GM19193 (cell line): ENCODE measurements around the gene KLK15.

Experiments used
- POLR2A ChIP-seq: IDR thresholded peaks from 4 replicates; pipeline ENCODE4 v1.6.1; 2011; ENCODE audit not compliant: insufficient read depth, insufficient read length; ENCODE audit errors: extremely low read depth

Gene KLK15

GRCh38 chr19:50797429-50797780 is 36.0 kb downstream of the KLK15 start:
- no peak for TF ChIP-seq POLR2A

DNA sequence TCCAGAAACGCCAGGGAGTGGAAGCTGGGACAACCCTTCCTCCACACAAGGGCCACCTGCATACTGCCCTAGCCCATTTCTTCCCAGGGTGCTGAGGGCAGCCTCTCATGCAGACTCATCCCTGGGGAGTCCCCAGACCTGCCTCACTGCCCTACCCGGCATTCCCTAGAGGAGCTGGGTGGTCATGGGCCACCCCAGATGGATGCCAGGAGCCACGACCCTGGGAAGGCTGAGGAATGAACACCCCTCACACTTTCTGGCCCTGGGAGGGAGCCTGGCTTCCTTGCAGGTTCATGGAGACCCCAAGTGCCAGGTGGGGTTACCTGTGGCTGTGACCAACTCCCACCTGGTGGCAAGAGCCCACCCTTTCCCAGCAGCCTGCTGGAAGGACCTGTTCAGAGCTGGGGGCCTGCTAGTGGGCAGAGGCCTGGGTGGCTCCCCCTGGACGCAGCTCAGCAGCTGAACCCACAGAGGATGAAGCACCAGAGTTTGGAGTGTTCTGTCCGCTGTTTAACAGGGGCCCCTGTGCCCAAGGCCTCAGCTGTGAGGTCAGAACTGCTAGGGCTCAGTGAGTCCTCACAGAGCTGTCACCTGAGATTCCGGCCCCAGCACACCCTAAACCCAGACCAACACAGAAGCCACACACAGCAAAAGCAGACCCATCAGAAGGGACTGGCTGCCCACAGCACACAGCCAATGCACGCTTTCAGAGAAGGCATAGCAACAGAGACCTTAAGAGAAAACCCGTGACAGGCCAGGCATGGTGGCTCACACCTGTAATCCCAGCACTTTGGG is 36.5 kb downstream of the KLK15 start:
- TF ChIP-seq POLR2A: no peak

DNA sequence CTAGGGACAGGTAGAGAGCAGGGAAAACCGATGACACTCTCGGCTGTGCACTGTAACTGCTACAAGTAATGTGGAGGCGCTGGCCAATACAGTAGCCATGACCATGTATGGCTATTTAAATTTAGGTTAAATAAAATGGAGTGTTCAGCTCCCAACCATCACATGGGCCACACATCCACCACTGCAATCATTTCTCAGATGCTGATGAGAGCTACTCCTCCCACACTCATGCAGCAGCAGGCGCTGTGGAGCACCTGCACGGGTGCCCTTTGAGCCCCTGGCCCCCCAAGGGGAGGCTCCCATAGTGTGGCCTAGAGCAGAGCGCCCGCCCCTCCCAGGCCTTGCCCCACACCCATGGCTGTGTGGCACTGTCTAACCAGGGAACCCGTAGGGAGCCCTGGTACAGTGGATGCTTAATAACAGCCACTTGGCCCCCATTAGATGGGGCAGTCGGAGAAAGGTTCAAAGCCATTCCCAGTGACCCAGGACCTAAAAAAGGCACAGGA is 37.2 kb downstream of the KLK15 start:
- TF ChIP-seq POLR2A: no peak

GRCh38 chr19:50795664-50796073 is 37.7 kb downstream of the KLK15 start:
- TF ChIP-seq POLR2A: no peak

- peak; percentile 56 for TF ChIP-seq POLR2A
These were observed 38.3 kb downstream of the KLK15 start for GRCh38 chr19:50794876-50795663.

DNA sequence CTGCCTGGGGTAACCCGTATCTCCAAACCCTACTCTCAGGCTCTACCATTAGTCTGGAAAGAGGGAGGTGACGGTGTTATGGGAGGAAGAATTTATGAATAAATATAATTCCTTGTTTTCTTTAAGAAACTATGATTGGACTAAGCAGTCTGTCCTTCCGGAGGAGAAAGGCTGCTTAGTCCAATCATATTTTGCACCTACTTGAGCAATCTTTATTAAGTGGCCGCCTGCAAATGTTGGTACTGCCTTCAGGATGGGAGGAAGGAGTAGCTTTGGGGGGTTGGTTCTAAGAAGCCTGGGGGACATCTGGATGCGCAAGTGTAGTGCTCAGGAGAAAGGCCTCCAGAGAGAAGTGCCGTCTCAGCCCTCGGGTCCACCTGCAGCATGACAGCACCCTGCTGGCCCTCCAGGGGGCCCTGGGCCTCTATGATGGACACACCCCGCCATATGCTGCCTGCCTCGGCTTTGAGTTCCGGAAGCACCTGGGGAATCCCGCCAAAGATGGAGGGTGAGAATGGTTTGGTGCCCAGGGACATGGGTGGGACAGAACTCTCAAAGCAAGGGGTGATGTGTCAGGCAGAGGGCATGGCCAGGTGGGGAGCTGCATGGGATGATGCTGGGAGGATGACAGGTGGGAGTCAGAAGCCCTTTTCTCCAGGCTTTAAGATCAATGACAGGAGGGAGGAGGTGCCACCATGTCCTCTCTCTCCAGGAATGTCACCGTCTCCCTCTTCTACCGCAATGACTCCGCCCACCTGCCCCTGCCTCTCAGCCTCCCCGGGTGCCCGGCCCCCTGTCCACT is 39.1 kb downstream of the KLK15 start:
- peak; percentile 34 for TF ChIP-seq POLR2A

GRCh38 chr19:50793558-50794065 is 39.8 kb downstream of the KLK15 start:
- TF ChIP-seq POLR2A: peak; percentile 7

- TF ChIP-seq POLR2A: peak; percentile 10
These were observed 40.8 kb downstream of the KLK15 start for GRCh38 chr19:50792272-50793250.

DNA sequence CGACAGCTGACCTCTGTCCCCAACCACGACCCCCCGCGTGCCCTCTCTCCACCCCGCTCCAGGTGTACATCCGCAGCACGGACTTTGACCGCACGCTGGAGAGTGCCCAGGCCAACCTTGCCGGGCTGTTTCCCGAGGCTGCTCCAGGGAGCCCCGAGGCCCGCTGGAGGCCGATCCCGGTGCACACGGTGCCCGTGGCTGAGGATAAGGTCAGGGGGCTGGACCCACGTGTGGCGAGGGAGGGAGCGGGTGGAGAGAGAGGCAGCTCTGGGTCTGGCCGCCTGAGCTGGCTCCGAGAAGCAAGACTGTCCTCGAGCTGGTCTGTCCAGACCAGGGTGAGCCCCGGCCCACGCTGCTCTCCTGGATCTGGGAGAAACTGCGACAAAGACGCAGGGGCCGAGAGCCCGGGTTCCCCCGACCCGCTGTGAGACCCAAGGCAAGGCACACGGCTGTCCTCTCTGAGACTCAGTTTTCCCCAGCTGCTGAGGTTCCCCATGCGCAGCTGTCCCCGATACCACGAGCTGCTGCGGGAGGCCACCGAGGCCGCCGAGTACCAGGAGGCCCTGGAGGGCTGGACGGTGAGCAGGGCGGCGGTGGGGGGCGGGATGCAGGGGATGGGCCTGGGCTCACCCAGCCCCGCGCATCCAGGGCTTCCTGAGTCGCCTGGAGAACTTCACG is 41.6 kb downstream of the KLK15 start:
- no peak for TF ChIP-seq POLR2A

- no peak for TF ChIP-seq POLR2A
These were observed 42.4 kb downstream of the KLK15 start for GRCh38 chr19:50790922-50791467.

- TF ChIP-seq POLR2A: no peak
These were observed 43.0 kb downstream of the KLK15 start, which contains the start of gene ACP4 for GRCh38 chr19:50790396-50790795. TSS of gene ACP4 (plus strand) at chr19:50790415. CDS start at chr19:50790415, 0 bp downstream.

DNA sequence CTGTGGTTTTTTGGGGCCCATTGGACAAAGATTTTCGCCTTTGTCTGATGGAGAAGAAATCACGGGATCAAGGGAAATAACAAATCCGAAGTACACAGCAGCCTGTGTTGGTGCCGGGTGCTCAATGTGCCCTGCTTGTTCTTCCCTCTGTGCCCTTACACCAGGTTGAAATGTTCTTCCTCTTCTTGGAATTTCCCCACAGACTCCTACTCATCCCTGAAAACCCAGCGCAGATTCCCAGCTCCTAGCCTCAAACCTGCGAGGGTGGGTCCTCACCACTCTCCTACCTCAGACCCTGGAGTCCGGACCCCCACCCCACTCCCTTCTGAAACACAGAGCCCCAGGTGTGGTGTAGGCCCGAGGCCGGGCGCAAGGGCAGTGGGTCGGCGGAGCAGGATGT is 48.0 kb downstream of the KLK15 start:
- no peak for TF ChIP-seq POLR2A

GRCh38 chr19:50784710-50785109 is 48.7 kb downstream of the KLK15 start:
- TF ChIP-seq POLR2A: no peak
